ENCODE results near the gene MPZ. TPM values are rescaled to one million over a fixed set of nuclear protein-coding genes. Genes with fewer than 3 reads are reported as not detected.
"Not testable (repeated sequence)": the region's sequence is repeated elsewhere in the genome, so short reads cannot be mapped to it uniquely, and the experiment has no call there.

Gene MPZ
- total and polyA plus RNA-seq, 7 donors: 0.30 to 2.6 (median 1.9) TPM

- Histone ChIP-seq H3K27ac (no peak overlapping the region), H3K4me3 (no peak overlapping the region), H3K36me3 (ENCODE audit: insufficient read depth in 1 of 2, low read depth in 1 of 2) (peaks cover 9 to 59% of the 10 kb centered on the region in 2 donors), H3K4me1 (no peaks in the 10 kb centered on the region), H3K27me3 (ENCODE audit: insufficient read depth in 3 of 3, low read length in 2 of 3) (no peaks in the 10 kb centered on the region), H3K9me3 (no peaks in the 10 kb centered on the region)
- TF ChIP-seq, protein P1, sequence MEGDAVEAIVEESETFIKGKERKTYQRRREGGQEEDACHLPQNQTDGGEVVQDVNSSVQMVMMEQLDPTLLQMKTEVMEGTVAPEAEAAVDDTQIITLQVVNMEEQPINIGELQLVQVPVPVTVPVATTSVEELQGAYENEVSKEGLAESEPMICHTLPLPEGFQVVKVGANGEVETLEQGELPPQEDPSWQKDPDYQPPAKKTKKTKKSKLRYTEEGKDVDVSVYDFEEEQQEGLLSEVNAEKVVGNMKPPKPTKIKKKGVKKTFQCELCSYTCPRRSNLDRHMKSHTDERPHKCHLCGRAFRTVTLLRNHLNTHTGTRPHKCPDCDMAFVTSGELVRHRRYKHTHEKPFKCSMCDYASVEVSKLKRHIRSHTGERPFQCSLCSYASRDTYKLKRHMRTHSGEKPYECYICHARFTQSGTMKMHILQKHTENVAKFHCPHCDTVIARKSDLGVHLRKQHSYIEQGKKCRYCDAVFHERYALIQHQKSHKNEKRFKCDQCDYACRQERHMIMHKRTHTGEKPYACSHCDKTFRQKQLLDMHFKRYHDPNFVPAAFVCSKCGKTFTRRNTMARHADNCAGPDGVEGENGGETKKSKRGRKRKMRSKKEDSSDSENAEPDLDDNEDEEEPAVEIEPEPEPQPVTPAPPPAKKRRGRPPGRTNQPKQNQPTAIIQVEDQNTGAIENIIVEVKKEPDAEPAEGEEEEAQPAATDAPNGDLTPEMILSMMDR (IDR thresholded peaks at IDR 0.05): no peak
- intact Hi-C loops (cut with DNase I): no loop called here
- no peak for ATAC-seq
- DNase-seq: no peak
- WGBS, 3 donors: 89 to 92% (median 91%) methylated on average over 4 of the region's 4 CpGs
Observed at GRCh38 chr1:161324020-161324419, 14.3 kb upstream of the MPZ start.

GRCh38 chr1:161315841-161316674 is 6.3 kb upstream of the MPZ start:
- WGBS, 3 donors: 71 to 72% (median 72%) methylated on average over 17 of the region's 17 CpGs
- peaks cover 23% of the 10 kb centered on the region for H3K4me1 ChIP-seq
- H3K9me3 ChIP-seq; intact Hi-C loops (cut with DNase I); H3K36me3 ChIP-seq (ENCODE audit: insufficient read depth in 1 of 2, low read depth in 1 of 2); H3K27ac ChIP-seq; DNase-seq; H3K27me3 ChIP-seq (ENCODE audit: insufficient read depth in 3 of 3, low read length in 2 of 3); ATAC-seq; H3K4me3 ChIP-seq: not testable (repeated sequence)

DNA sequence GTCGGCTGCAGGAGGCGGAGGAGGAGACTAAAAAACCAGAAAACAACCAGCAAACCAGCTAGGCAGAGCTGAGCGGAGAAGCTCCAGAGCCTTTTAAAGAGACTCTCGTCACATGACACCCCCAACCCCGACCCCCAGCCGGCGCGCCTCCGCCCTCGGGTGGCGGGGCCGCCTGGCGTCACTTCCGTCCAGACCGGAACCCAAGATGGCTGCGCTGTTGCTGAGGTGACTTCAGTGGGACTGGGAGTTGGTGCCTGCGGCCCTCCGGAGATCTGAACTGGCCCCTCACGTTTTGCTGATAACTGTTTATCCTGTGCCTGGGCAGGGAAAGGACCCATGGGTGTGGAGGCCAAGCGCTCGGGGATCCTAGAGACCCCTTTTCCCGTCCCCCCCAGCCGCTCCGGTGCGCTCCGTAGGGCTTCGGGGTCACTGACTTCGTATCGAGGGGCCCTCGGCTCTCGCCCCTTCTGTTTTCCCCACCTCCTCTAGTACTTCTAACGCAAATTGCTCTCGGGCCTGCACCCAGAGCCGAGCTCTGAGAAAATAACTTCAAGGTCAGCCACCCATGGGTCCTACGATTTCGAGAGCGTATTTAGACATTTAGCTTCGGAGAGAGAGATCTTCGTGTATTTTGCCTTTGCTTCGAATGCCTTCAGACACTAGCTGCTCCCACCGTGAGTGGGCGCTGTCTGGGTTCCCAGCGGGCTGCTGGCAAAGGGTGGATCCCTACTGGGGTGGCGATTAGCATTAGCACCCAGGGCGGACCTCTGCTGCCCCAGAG is 4.6 kb upstream of the MPZ start, which contains the start of gene SDHC:
Gene SDHC, plus strand, starts transcription at position 181 of the 781 bp plus-strand sequence. Its CDS starts 25 bp downstream, at position 206.
- DNase-seq: peak; percentile 90 to 94
- H3K36me3 ChIP-seq (ENCODE audit: insufficient read depth in 1 of 2, low read depth in 1 of 2): peaks cover 0 to 9% of the 10 kb centered on the region in 2 donors
- no peaks in the 10 kb centered on the region for H3K9me3 ChIP-seq
- H3K4me1 ChIP-seq: peaks cover 23% of the 10 kb centered on the region
- intact Hi-C loops (cut with DNase I): loop anchor here in 1 of 2 donors (5.0 kb wide), 2 partner anchors 68 to 87 kb away; partner anchors contain the start of gene TOMM40L
- H3K27ac ChIP-seq: peak within 1 kb of the TSS; percentile 96
- peak within 1 kb of the TSS; percentile 89 for H3K4me3 ChIP-seq
- H3K27me3 ChIP-seq (ENCODE audit: insufficient read depth in 3 of 3, low read length in 2 of 3): no peaks in the 10 kb centered on the region
- peak; percentile 99 to 100 (median 99) for ATAC-seq
- TF ChIP-seq, protein P1 (IDR thresholded peaks at IDR 0.05): peak; percentile 12
- WGBS, 3 donors: 0% methylated on average over 45 of the region's 45 CpGs

DNA sequence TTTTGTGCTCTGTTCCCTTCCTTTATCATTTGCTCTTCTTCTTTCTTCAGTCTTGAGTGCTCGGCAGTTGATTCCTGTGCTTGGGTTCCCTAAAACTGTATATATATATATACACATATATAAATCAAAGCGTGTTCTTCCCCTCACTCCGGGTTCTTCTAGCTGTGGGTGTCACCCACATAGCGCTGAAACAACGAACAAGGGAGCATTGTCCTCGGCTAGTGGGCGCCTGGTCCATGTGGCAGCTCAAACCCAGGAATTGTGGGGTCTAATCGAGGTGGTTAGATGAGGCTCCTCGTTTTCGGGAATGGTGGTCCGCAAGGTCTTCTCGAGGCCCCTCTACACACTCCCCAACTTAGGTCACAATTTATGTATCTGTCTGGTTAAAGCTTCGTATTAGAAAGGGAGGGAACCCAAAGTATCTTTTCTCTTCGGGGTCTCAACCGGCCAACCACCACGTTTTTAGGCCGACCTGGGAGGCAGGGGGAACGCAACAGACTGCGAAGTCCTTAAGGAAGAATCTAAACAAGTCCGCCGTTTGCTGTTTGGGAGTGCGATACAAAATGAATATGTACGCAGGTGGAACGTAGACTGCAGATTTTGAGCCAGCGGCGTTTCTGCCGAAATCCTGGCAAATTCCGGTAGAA is 3.9 kb upstream of the MPZ start:
- no peak for DNase-seq
- Histone ChIP-seq H3K27me3 (ENCODE audit: insufficient read depth in 3 of 3, low read length in 2 of 3) (no peaks in the 10 kb centered on the region), H3K4me1 (peaks cover 23% of the 10 kb centered on the region), H3K4me3 (peak overlapping the region; percentile 89), H3K27ac (peak overlapping the region; percentile 96), H3K9me3 (no peaks in the 10 kb centered on the region), H3K36me3 (ENCODE audit: insufficient read depth in 1 of 2, low read depth in 1 of 2) (peaks cover 0 to 4% of the 10 kb centered on the region in 2 donors)
- TF ChIP-seq, protein P1 (IDR thresholded peaks at IDR 0.05): no peak
- ATAC-seq: peak; percentile 5 to 56 (median 24)
- 35 to 38% (median 36%) methylated on average over 28 of the region's 28 CpGs for WGBS, 3 donors
- intact Hi-C loops (cut with DNase I): loop anchor here in 1 of 2 donors (5.0 kb wide), 2 partner anchors 69 to 86 kb away; partner anchors contain the start of gene TOMM40L
